Lower leg skin (tissue), 3 donors: ENCODE measurements around the gene MTUS2.

Experiments
- CTCF ChIP-seq, 3 donors: fragments of 450-650 bp; IDR thresholded peaks; one replicate each; pipeline ENCODE4 v1.5.1; 2016; ENCODE audit warnings: antibody characterized with exemption in 3 of 3, mild to moderate bottlenecking in 3 of 3, moderate library complexity in 2 of 3
- POLR2A ChIP-seq, 2 donors: fragments of 450-650 bp; IDR thresholded peaks; one replicate each; pipeline ENCODE4 v1.6.1; 2016 to 2017; ENCODE audit warnings: antibody characterized with exemption in 2 of 2, mild to moderate bottlenecking in 1 of 2, moderate library complexity in 1 of 2

- TF ChIP-seq CTCF (IDR thresholded peaks at IDR 0.05) (no peak), POLR2A (IDR thresholded peaks at IDR 0.05) (no peak)
Observed at GRCh38 chr13:29547153-29547552, 727.0 kb downstream of the MTUS2 start.
